AG09309 (cell line): ENCODE results near the gene DIABLO.

Experiments
- DNase-seq: peaks from one replicate; pipeline ENCODE4 v3.0.0-alpha.2; 2010; ENCODE audit warnings: low read depth
- H3K4me3 ChIP-seq: 2 replicates; pipeline ENCODE4 v1.5.1; 2011; ENCODE audit warnings: mild to moderate bottlenecking, low read depth, low read length, moderate library complexity; ENCODE audit not compliant: control insufficient read depth
- CTCF ChIP-seq: IDR thresholded peaks from 2 replicates; pipeline ENCODE4 v1.5.1; 2011; ENCODE audit warnings: mild to moderate bottlenecking, low read depth, low read length, inconsistent platforms; ENCODE audit not compliant: insufficient read depth, control insufficient read depth; ENCODE audit errors: missing control alignments

The DIABLO gene

GRCh38 chr12:122158700-122159285 is 67.1 kb downstream of the DIABLO start:
- no peak overlapping the region for H3K4me3 ChIP-seq
- no peak for DNase-seq
- no peak for TF ChIP-seq CTCF
